RPMI8226 (cell line): ENCODE results near the gene VPS26B.
"Not testable (repeated sequence)": the region's sequence is repeated elsewhere in the genome, so short reads cannot be mapped to it uniquely, and the experiment has no call there.

Experiments used
- DNase-seq: peaks from one replicate; pipeline ENCODE4 v3.0.0-alpha.2; 2015

Gene VPS26B

GRCh38 chr11:134283461-134284230 is 59.2 kb downstream of the VPS26B start:
- DNase-seq, result no peak

- not testable (repeated sequence) for DNase-seq
These were observed 59.9 kb downstream of the VPS26B start for GRCh38 chr11:134284349-134284748.

GRCh38 chr11:134287561-134287960 is 63.1 kb downstream of the VPS26B start:
- DNase-seq, result no peak

GRCh38 chr11:134288486-134288885 is 64.0 kb downstream of the VPS26B start:
- DNase-seq, result no peak

GRCh38 chr11:134289167-134289566 is 64.7 kb downstream of the VPS26B start:
- no peak for DNase-seq

GRCh38 chr11:134289789-134290188 is 65.3 kb downstream of the VPS26B start:
- no peak for DNase-seq

- DNase-seq, result no peak
These were observed 66.2 kb downstream of the VPS26B start for GRCh38 chr11:134290646-134291045.

- DNase-seq, result no peak
These were observed 66.7 kb downstream of the VPS26B start for GRCh38 chr11:134291196-134291595.

GRCh38 chr11:134292661-134293060 is 68.2 kb downstream of the VPS26B start:
- no peak for DNase-seq

- no peak for DNase-seq
These were observed 68.9 kb downstream of the VPS26B start for GRCh38 chr11:134293119-134294113.

GRCh38 chr11:134294664-134295063 is 70.2 kb downstream of the VPS26B start:
- no peak for DNase-seq
